ENCODE results near the gene PIPOX.

Gene PIPOX

GRCh38 chr17:29051194-29051593 is 8.3 kb downstream of the PIPOX start:
- no peak for TF ChIP-seq CTCF (conservative IDR thresholded peaks at IDR 0.05; ENCODE audit: control insufficient read depth, insufficient read depth, low read depth, low read length)
- H3K4me3 ChIP-seq (ENCODE audit: control insufficient read depth, low read depth, low read length), result no peak overlapping the region
- DNase-seq (ENCODE audit: low read depth), result no peak

GRCh38 chr17:29051731-29052130 is 8.8 kb downstream of the PIPOX start:
- DNase-seq (ENCODE audit: low read depth), result no peak
- no peak for TF ChIP-seq CTCF (conservative IDR thresholded peaks at IDR 0.05; ENCODE audit: control insufficient read depth, insufficient read depth, low read depth, low read length)
- H3K4me3 ChIP-seq (ENCODE audit: control insufficient read depth, low read depth, low read length), result no peak overlapping the region

- no peak overlapping the region for H3K4me3 ChIP-seq (ENCODE audit: control insufficient read depth, low read depth, low read length)
- no peak for TF ChIP-seq CTCF (conservative IDR thresholded peaks at IDR 0.05; ENCODE audit: control insufficient read depth, insufficient read depth, low read depth, low read length)
- DNase-seq (ENCODE audit: low read depth), result no peak
These were observed 11.9 kb downstream of the PIPOX start for GRCh38 chr17:29054835-29055234.

- TF ChIP-seq CTCF (conservative IDR thresholded peaks at IDR 0.05; ENCODE audit: control insufficient read depth, insufficient read depth, low read depth, low read length), result no peak
These were observed 14.4 kb downstream of the PIPOX start for GRCh38 chr17:29057361-29057760.

GRCh38 chr17:29058391-29058790 is 15.4 kb downstream of the PIPOX start:
- no peak for TF ChIP-seq CTCF (conservative IDR thresholded peaks at IDR 0.05; ENCODE audit: control insufficient read depth, insufficient read depth, low read depth, low read length)
- H3K4me3 ChIP-seq (ENCODE audit: control insufficient read depth, low read depth, low read length), result no peak overlapping the region
- no peak for DNase-seq (ENCODE audit: low read depth)

More at GRCh38 chr17:29057361-29057760, 14.4 kb downstream of the PIPOX start:
- DNase-seq (ENCODE audit: low read depth), result no peak
- H3K4me3 ChIP-seq (ENCODE audit: control insufficient read depth, low read depth, low read length), result no peak overlapping the region

- TF ChIP-seq CTCF (conservative IDR thresholded peaks at IDR 0.05; ENCODE audit: control insufficient read depth, insufficient read depth, low read depth, low read length), result no peak
- no peak overlapping the region for H3K4me3 ChIP-seq (ENCODE audit: control insufficient read depth, low read depth, low read length)
- peak; percentile 48 for DNase-seq (ENCODE audit: low read depth)
These were observed 16.3 kb downstream of the PIPOX start for GRCh38 chr17:29059281-29059680.

GRCh38 chr17:29060475-29060874 is 17.5 kb downstream of the PIPOX start:
- no peak for TF ChIP-seq CTCF (conservative IDR thresholded peaks at IDR 0.05; ENCODE audit: control insufficient read depth, insufficient read depth, low read depth, low read length)
- no peak for DNase-seq (ENCODE audit: low read depth)
- no peak overlapping the region for H3K4me3 ChIP-seq (ENCODE audit: control insufficient read depth, low read depth, low read length)
